LoVo (cell line): ENCODE data around the gene ELOA.
"Not testable (repeated sequence)": the region's sequence is repeated elsewhere in the genome, so short reads cannot be mapped to it uniquely, and the experiment has no call there.

Experiments
- DNase-seq: peaks from one replicate; pipeline ENCODE4 v3.0.0-alpha.2; 2016; ENCODE audit warnings: low spot score

Gene ELOA

GRCh38 chr1:23743287-23744152, at the start of gene ELOA:
Gene ELOA (plus strand): TSS chr1:23743471. CDS start chr1:23743504, 33 bp downstream.
- DNase-seq: peak; percentile 78

GRCh38 chr1:23693599-23693998, 49.7 kb upstream of the ELOA start:
- no peak for DNase-seq

- no peak for DNase-seq
Measured at GRCh38 chr1:23694371-23694770, 48.9 kb upstream of the ELOA start.

GRCh38 chr1:23695667-23696066, 47.6 kb upstream of the ELOA start:
- no peak for DNase-seq

- DNase-seq: no peak
Measured at GRCh38 chr1:23696335-23696989, 46.8 kb upstream of the ELOA start.

GRCh38 chr1:23698466-23698865, 44.8 kb upstream of the ELOA start:
- DNase-seq: no peak

- DNase-seq: no peak
Measured at GRCh38 chr1:23699280-23700179, 43.7 kb upstream of the ELOA start.

- no peak for DNase-seq
Measured at GRCh38 chr1:23701310-23701709, 42.0 kb upstream of the ELOA start.

- no peak for DNase-seq
Measured at GRCh38 chr1:23701996-23702395, 41.3 kb upstream of the ELOA start.

GRCh38 chr1:23704834-23705495, 38.3 kb upstream of the ELOA start:
- no peak for DNase-seq

GRCh38 chr1:23709229-23709628, 34.0 kb upstream of the ELOA start:
- DNase-seq: no peak

- peak; percentile 63 for DNase-seq
Measured at GRCh38 chr1:23718482-23718881, 24.8 kb upstream of the ELOA start.

- DNase-seq: no peak
Measured at GRCh38 chr1:23719162-23719820, 24.0 kb upstream of the ELOA start.

GRCh38 chr1:23720256-23720995, 22.8 kb upstream of the ELOA start:
- DNase-seq: no peak

GRCh38 chr1:23722652-23723051, 20.6 kb upstream of the ELOA start:
- no peak for DNase-seq

GRCh38 chr1:23726686-23727085, 16.6 kb upstream of the ELOA start:
- no peak for DNase-seq

- DNase-seq: no peak
Measured at GRCh38 chr1:23727362-23727811, 15.9 kb upstream of the ELOA start.

GRCh38 chr1:23732363-23733224, 10.7 kb upstream of the ELOA start:
- no peak for DNase-seq

GRCh38 chr1:23733281-23733680, 10.0 kb upstream of the ELOA start:
- not testable (repeated sequence) for DNase-seq
